WERI-Rb-1 (cell line): ENCODE measurements around the gene SORCS2.

Experiments
- DNase-seq: peaks from one replicate; pipeline ENCODE4 v3.0.0-alpha.2; 2020
- H3K27ac ChIP-seq: fragments of 250-450 bp; sonication (Bioruptor Pico); 2 replicates; pipeline ENCODE4 v1.5.1; 2020; ENCODE audit warnings: mild to moderate bottlenecking, moderate library complexity
- H3K27me3 ChIP-seq: fragments of 250-450 bp; sonication (Bioruptor Pico); 2 replicates; pipeline ENCODE4 v1.5.1; 2021; ENCODE audit warnings: mild to moderate bottlenecking, low read depth, moderate library complexity; ENCODE audit not compliant: insufficient read depth, severe bottlenecking
- H3K36me3 ChIP-seq: fragments of 250-450 bp; sonication (Bioruptor Pico); 2 replicates; pipeline ENCODE4 v1.5.1; 2020; ENCODE audit warnings: mild to moderate bottlenecking, moderate library complexity
- H3K4me3 ChIP-seq: 2 replicates; pipeline ENCODE4 v1.5.1; 2011; ENCODE audit warnings: low read depth, mild to moderate bottlenecking, control low read depth, low read length
- H3K9me3 ChIP-seq: fragments of 250-450 bp; sonication (Bioruptor Pico); 2 replicates; pipeline ENCODE4 v1.5.1; 2021; ENCODE audit warnings: mild to moderate bottlenecking, moderate library complexity; ENCODE audit not compliant: severe bottlenecking
- TF ChIP-seq, protein P1 (sequence below): IDR thresholded peaks from 2 replicates; pipeline ENCODE4 v1.5.1; 2011; ENCODE audit warnings: low read depth, mild to moderate bottlenecking, control low read depth, inconsistent platforms, low read length

Gene SORCS2

DNA sequence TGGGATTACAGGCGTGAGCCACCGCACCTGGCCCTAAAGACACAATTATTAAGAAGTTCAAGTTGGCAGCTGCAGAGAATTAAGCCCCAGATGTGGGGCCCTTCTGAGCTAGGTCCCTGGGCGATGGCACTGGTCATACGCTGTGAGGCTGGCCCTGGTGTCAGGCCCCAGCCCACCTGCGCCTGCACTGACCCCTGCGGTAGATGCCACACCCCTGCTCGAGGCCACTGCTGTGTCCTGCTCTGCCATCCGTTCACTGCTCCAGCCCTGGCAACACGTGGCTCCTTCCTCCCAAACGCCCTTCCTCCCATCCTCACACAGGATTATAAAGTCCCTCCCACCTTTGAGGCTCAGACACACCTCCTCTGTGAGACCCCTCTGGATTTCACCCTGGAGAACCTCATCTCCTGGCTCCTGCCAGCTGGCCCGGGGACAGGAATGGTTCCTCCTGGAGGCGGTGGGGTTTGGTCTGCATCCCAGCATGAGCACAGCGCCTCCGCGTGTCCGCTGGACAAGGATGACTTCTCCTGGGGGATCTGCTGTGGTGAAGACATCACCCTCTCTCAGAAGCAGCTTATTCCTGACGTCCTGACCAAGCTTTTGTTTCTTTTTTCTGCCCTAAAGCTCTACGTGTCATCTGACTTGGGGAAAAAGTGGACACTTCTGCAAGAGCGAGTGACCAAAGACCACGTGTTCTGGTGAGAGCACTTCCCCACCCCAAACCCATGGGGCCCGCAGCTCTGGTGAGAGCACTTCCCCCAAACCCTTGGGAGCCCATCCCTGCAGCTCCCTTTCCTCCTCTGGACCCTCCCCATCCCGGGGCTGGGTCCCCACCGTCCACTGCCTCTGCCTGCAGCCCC is 461.4 kb downstream of the SORCS2 start:
- peak; percentile 67 for DNase-seq
- no peak overlapping the region for H3K4me3 ChIP-seq
- no peak overlapping the region for H3K27ac ChIP-seq
- no peaks in the 10 kb centered on the region for H3K27me3 ChIP-seq
- no peaks in the 10 kb centered on the region for H3K9me3 ChIP-seq
- H3K36me3 ChIP-seq: peaks cover 18% of the 10 kb centered on the region
- TF ChIP-seq, protein P1, sequence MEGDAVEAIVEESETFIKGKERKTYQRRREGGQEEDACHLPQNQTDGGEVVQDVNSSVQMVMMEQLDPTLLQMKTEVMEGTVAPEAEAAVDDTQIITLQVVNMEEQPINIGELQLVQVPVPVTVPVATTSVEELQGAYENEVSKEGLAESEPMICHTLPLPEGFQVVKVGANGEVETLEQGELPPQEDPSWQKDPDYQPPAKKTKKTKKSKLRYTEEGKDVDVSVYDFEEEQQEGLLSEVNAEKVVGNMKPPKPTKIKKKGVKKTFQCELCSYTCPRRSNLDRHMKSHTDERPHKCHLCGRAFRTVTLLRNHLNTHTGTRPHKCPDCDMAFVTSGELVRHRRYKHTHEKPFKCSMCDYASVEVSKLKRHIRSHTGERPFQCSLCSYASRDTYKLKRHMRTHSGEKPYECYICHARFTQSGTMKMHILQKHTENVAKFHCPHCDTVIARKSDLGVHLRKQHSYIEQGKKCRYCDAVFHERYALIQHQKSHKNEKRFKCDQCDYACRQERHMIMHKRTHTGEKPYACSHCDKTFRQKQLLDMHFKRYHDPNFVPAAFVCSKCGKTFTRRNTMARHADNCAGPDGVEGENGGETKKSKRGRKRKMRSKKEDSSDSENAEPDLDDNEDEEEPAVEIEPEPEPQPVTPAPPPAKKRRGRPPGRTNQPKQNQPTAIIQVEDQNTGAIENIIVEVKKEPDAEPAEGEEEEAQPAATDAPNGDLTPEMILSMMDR: peak; percentile 65

DNA sequence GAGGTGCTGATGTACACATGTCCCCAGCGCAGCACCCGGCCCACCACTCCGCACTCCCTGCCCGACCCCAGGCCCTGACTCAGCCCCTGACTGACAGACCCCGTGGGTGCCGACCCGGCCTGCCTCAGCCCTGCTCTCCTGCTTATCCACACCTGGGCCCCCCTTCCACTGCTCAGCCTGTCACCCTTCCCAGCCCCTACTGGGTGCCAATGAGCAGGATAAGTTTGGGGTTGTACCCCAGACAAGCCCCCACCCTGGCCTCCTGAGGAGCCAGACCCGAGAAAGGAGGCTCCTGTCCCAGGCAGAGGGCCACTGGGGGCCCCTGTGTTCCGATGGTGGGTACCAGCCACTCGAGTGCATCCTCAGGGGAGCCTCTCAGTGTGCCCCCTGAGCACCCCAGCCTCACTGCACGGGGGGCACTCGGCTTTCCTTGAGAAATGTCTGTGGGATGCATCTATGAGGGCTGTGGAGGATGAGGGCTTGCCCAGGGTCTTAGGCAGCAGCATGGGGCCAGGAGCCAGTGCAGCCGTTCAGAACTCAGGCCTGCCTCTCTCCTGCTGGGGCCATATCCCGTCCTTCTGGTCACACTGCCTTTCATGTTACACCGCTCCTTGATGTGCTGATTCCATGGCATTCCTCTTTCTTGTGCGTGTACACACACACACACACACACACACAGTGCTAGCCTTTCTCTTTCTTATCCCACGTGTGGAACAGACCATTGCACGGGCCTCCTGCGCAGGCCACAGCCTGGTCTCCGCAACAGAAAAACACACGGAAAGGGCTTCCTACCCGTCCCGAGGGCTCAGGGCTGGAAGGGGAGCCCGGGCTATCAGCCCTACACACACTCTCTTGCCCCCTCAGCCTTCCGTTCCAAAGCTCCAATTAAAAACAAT is 462.5 kb downstream of the SORCS2 start:
- Histone ChIP-seq H3K4me3 (no peak overlapping the region), H3K27ac (no peak overlapping the region), H3K9me3 (no peaks in the 10 kb centered on the region), H3K36me3 (peaks cover 18% of the 10 kb centered on the region), H3K27me3 (no peaks in the 10 kb centered on the region)
- DNase-seq: no peak
- TF ChIP-seq, protein P1: no peak

DNA sequence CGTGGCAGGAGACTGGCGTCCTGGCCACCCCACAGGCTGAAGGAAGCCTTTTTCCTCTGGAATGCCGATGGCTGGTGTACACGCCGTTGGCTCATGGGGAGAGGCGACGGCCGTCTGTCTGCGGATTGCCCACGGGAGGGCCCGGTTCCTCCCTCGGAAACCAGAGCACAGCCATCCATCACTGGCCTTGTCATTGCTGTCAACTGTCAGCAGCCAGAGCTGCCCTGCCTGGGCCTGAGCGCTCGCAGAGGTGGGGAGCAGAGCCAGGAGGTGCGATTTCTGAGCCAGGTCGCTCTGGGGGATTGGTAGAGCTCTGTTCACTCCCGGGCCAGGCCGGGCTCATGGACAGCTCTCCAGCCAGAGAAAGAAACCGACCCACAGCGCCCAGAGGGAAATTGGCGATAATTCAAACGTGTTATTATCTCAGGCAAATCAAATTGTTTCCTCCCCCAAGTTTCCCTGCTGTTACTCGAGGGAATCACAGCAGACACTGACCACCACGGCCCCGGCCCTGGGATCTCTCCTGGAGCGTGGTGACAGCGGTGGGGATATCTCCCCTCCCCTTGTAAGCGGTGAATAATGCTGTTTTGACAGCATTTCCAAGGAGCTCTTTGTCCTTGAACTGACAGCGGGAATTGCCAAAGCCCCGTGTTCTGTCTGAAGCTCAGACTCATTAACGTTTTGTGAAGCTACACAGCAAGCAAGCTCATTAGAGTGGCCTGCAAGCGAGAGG is 463.3 kb downstream of the SORCS2 start:
- peaks cover 18% of the 10 kb centered on the region for H3K36me3 ChIP-seq
- H3K27me3 ChIP-seq: no peaks in the 10 kb centered on the region
- H3K9me3 ChIP-seq: no peaks in the 10 kb centered on the region
- TF ChIP-seq, protein P1: no peak
- 0 out of 2 replicates have a peak overlapping the region, but pooled peaks have one; percentile 12 for H3K27ac ChIP-seq
- DNase-seq: peak; percentile 51
- no peak overlapping the region for H3K4me3 ChIP-seq

DNA sequence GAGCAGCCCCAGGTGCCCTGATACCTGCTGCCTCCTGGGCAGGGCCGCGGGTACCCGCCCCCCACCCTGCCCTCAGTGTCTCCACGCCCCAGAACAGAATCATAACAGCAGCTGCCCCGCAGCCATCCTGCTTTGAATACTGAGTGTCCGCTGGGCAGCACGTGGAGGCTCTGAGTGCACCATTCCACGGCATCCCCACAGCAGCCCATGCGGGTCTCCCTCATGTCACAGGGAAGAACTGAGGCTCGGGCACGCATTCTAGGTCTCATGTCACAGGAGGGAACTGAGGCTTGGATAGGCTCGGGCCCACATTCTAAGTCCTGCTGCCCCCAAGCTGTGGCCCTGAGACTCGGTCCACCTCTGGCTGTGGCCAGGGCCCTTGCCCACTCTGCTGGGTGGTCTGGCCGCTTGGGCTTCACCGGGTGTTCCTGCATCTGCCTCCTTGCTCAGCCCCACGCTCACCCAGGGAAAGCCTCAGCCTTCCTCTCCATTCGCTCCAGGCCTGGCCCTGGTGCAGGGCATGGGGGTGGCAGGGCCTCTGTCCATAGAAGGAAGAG is 464.0 kb downstream of the SORCS2 start:
- no peak for DNase-seq

More for the DNA sequence above, 464.0 kb downstream of the SORCS2 start:
- Histone ChIP-seq H3K27ac (0 out of 2 replicates have a peak overlapping the region, but pooled peaks have one; percentile 12), H3K4me3 (no peak overlapping the region), H3K9me3 (no peaks in the 10 kb centered on the region), H3K27me3 (no peaks in the 10 kb centered on the region), H3K36me3 (peaks cover 18% of the 10 kb centered on the region)
- TF ChIP-seq, protein P1: no peak
